Esophagus squamous epithelium (tissue), 5 donors: ENCODE data around the gene SPC25. TPM values are rescaled to one million over a fixed set of nuclear protein-coding genes. Genes with fewer than 3 reads are reported as not detected.

Source experiments
- DNase-seq: peaks from one replicate; lab custom pipeline; 2025; lab: John Stamatoyannopoulos, UW
- H3K27ac ChIP-seq, 4 donors: fragments of 200-600 bp; sonication (generic); one replicate each; pipeline ENCODE4 v1.5.1; 2016 to 2019; ENCODE audit warnings: mild to moderate bottlenecking in 1 of 4
- H3K27me3 ChIP-seq, 4 donors: fragments of 200-600 bp; sonication (generic); 1 replicate in 3 of 4; 2 replicates in 1 of 4; pipeline versions ENCODE4 v1.5.1 to v1.6.0; 2017 to 2021; ENCODE audit warnings: antibody characterized with exemption in 1 of 4
- H3K36me3 ChIP-seq, 3 donors: fragments of 200-600 bp; sonication (generic); one replicate each; pipeline ENCODE4 v1.5.1; 2016 to 2019
- H3K4me1 ChIP-seq, 3 donors: fragments of 200-600 bp; sonication (generic); one replicate each; pipeline ENCODE4 v1.5.1; 2017 to 2019
- H3K4me3 ChIP-seq, 4 donors: fragments of 200-600 bp; sonication (generic); 1 replicate in 3 of 4; 2 replicates in 1 of 4; pipeline ENCODE4 v1.5.1; 2016 to 2019; ENCODE audit warnings: mild to moderate bottlenecking in 2 of 4, moderate library complexity in 1 of 4
- H3K9me3 ChIP-seq, 3 donors: fragments of 200-600 bp; sonication (generic); one replicate each; pipeline ENCODE4 v1.5.1; 2016 to 2019
- CTCF ChIP-seq, 6 experiments: fragments of 450-650 bp in 4 of 6; fragments of 200-600 bp in 2 of 6; sonication (generic) in 2 of 6; IDR thresholded peaks; one replicate each; pipeline ENCODE4 v1.5.1; 2016 to 2019; ENCODE audit warnings: antibody characterized with exemption in 6 of 6, mild to moderate bottlenecking in 4 of 6, moderate library complexity in 4 of 6
- POLR2A ChIP-seq, 4 donors: fragments of 450-650 bp; IDR thresholded peaks; one replicate each; pipeline ENCODE4 v1.6.1; 2017; ENCODE audit warnings: antibody characterized with exemption in 4 of 4, mild to moderate bottlenecking in 4 of 4, moderate library complexity in 3 of 4
- WGBS, 2 donors: methylation state at CpG; one replicate each; pipeline ENCODE4 v1.1.5; 2018; 5-methylcytosine and 5-hydroxymethylcytosine counted together
- intact Hi-C: fragments of 100-400 bp; cut with DNase I; formaldehyde crosslinking; loops from one replicate; pipeline ENCODE4 v1.15.0; 2022
- total RNA-seq, 4 donors: library from RNA; depleted of rRNA; stranded (reverse); fragments of >200 nt; gene quantifications; one replicate each; pipeline ENCODE4 v1.1.0, GENCODE V29; 2016
- donor health status: DM: yes; HTN: yes; CAD: no.

The SPC25 gene
- total RNA-seq, 4 donors from 2014 or later: 2.2 to 11.7 (median 4.2) TPM

DNA sequence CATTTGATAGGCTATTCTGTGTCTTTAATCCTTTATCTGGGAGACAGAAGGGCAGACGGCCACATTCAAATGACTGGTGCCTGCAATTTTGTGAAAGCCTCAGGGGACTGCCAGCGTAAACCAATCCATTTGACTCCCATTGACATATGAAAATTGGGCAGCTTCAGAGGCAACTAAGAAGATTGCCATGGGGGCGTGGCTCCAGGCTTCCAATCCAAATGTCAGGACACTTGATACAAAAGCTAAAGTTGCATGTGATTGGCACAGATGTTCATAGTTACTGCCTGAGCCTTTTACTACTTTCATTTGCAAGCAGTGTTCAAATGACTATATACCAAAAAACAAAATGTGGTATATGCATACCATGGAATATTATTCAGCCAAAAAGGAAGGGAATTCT lies 42.0 kb downstream of the SPC25 start:
- Histone ChIP-seq H3K9me3 (no peaks in the 10 kb centered on the region), H3K4me3 (no peak overlapping the region), H3K27ac (no peak overlapping the region), H3K36me3 (no peaks in the 10 kb centered on the region), H3K4me1 (no peaks in the 10 kb centered on the region), H3K27me3 (no peaks in the 10 kb centered on the region)
- no peak for TF ChIP-seq CTCF (IDR thresholded peaks at IDR 0.05)
- no peak for TF ChIP-seq POLR2A (IDR thresholded peaks at IDR 0.05)
- intact Hi-C loops: no loop called here
- 79 to 96% methylated on average over 3 of the region's 3 CpGs for WGBS, 2 donors
- no peak for DNase-seq

DNA sequence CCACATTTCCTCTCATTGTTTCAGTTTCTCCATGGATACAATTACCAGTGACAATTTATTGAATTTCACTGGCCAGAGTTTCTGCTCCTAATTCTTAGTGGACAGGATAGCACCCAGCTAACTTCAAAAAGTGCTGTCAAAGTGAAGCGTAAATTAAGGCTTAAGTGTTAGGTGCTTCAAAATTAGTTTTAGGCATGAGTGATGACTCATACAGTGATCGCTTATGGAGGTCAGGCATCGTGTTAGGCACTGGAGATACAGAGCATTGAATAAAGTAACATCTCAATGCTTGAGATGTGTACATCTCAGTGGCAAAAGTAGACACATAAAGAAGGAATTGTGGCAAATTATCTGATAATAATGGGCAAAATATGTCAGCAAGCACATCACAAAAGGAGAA lies 47.0 kb downstream of the SPC25 start:
- H3K27me3 ChIP-seq: no peaks in the 10 kb centered on the region
- H3K27ac ChIP-seq: no peak overlapping the region
- TF ChIP-seq CTCF (IDR thresholded peaks at IDR 0.05) (no peak), POLR2A (IDR thresholded peaks at IDR 0.05) (no peak)
- no peak for DNase-seq
- H3K4me1 ChIP-seq: no peaks in the 10 kb centered on the region
- no peak overlapping the region for H3K4me3 ChIP-seq
- WGBS, 2 donors: 77 to 89% methylated on average over 3 of the region's 3 CpGs
- no peaks in the 10 kb centered on the region for H3K9me3 ChIP-seq
- intact Hi-C loops: no loop called here
- no peaks in the 10 kb centered on the region for H3K36me3 ChIP-seq

- H3K36me3 ChIP-seq: no peaks in the 10 kb centered on the region
- no peak for TF ChIP-seq POLR2A (IDR thresholded peaks at IDR 0.05)
- no peak for TF ChIP-seq CTCF (IDR thresholded peaks at IDR 0.05)
These were observed 48.8 kb downstream of the SPC25 start for GRCh38 chr2:168841445-168841844.

DNA sequence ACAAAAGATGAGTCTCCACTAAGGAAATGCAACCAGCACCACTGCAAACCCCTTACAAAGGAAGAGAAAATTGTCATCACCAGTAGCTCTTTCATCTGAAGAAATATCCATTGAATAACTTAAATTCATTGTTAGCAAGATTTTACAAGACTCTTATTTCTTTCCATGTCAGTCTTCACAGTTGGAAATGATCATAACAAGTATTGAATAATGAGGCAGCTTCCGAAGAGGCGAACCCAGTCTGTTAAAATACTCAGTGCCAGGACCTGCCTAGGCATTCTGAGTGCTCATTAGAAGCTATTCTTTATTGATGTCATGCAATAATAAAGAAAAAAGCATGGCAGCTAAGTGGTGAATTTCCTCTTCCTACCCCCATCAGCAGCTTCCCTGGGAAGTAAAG lies 54.3 kb downstream of the SPC25 start:
- no peak for TF ChIP-seq POLR2A (IDR thresholded peaks at IDR 0.05)
- no peak for TF ChIP-seq CTCF (IDR thresholded peaks at IDR 0.05)
- intact Hi-C loops: no loop called here
- Histone ChIP-seq H3K27me3 (no peaks in the 10 kb centered on the region), H3K4me1 (no peaks in the 10 kb centered on the region), H3K27ac (no peak overlapping the region), H3K36me3 (no peaks in the 10 kb centered on the region), H3K9me3 (no peaks in the 10 kb centered on the region), H3K4me3 (no peak overlapping the region)
- no peak for DNase-seq
- 87 to 93% methylated on average over 2 of the region's 2 CpGs for WGBS, 2 donors

More at GRCh38 chr2:168841445-168841844, 48.8 kb downstream of the SPC25 start:
- intact Hi-C loops: no loop called here
- Histone ChIP-seq H3K27ac (no peak overlapping the region), H3K4me3 (no peak overlapping the region), H3K9me3 (no peaks in the 10 kb centered on the region), H3K27me3 (no peaks in the 10 kb centered on the region), H3K4me1 (no peaks in the 10 kb centered on the region)
- 34 to 76% methylated on average over 2 of the region's 2 CpGs for WGBS, 2 donors
- no peak for DNase-seq

GRCh38 chr2:168831662-168832061 lies 58.6 kb downstream of the SPC25 start:
- no peaks in the 10 kb centered on the region for H3K9me3 ChIP-seq
- no peaks in the 10 kb centered on the region for H3K27me3 ChIP-seq
- intact Hi-C loops: no loop called here
- TF ChIP-seq POLR2A (IDR thresholded peaks at IDR 0.05) (no peak), CTCF (IDR thresholded peaks at IDR 0.05) (no peak)
- no peaks in the 10 kb centered on the region for H3K36me3 ChIP-seq
- no peaks in the 10 kb centered on the region for H3K4me1 ChIP-seq
- no peak for DNase-seq
- H3K4me3 ChIP-seq: no peak overlapping the region
- no peak overlapping the region for H3K27ac ChIP-seq
